HG03460 (cell line): ENCODE data around the gene KIAA2012.

ENCODE experiments used
- ATAC-seq: cut with Tn5 transposase; IDR thresholded peaks from one replicate; pipeline ENCODE4 v1.9.1; 2021; ENCODE audit not compliant: unreplicated experiment

The KIAA2012 gene

GRCh38 chr2:202072737-202073401 is at the start of gene KIAA2012:
Gene KIAA2012 (plus strand): TSS chr2:202073255. CDS start chr2:202073628, 373 bp downstream.
- no peak for ATAC-seq

GRCh38 chr2:202023904-202024266 is 49.2 kb upstream of the KIAA2012 start:
- no peak for ATAC-seq

GRCh38 chr2:202024871-202025270 is 48.2 kb upstream of the KIAA2012 start:
- no peak for ATAC-seq

- ATAC-seq = no peak
These were observed 47.2 kb upstream of the KIAA2012 start for GRCh38 chr2:202025816-202026215.

- ATAC-seq = no peak
These were observed 46.5 kb upstream of the KIAA2012 start for GRCh38 chr2:202026507-202026906.

GRCh38 chr2:202030691-202031090 is 42.4 kb upstream of the KIAA2012 start:
- ATAC-seq = no peak

- no peak for ATAC-seq
These were observed 41.7 kb upstream of the KIAA2012 start for GRCh38 chr2:202031246-202031951.

GRCh38 chr2:202032846-202033316 is 40.2 kb upstream of the KIAA2012 start:
- ATAC-seq = peak; percentile 4

- ATAC-seq = peak; percentile 88
These were observed 39.5 kb upstream of the KIAA2012 start, which contains the start of gene FZD7 for GRCh38 chr2:202033317-202034248. Gene FZD7 (plus strand): TSS chr2:202033855. CDS start chr2:202034648, 793 bp downstream.

GRCh38 chr2:202034249-202035088 is 38.6 kb upstream of the KIAA2012 start:
- no peak for ATAC-seq

- no peak for ATAC-seq
These were observed 37.7 kb upstream of the KIAA2012 start for GRCh38 chr2:202035089-202035940.

- no peak for ATAC-seq
These were observed 37.1 kb upstream of the KIAA2012 start for GRCh38 chr2:202035941-202036372.

- ATAC-seq = no peak
These were observed 36.4 kb upstream of the KIAA2012 start for GRCh38 chr2:202036601-202037037.

- ATAC-seq = no peak
These were observed 36.0 kb upstream of the KIAA2012 start for GRCh38 chr2:202037086-202037485.

- no peak for ATAC-seq
These were observed 34.4 kb upstream of the KIAA2012 start for GRCh38 chr2:202038471-202039277.

GRCh38 chr2:202039278-202040078 is 33.6 kb upstream of the KIAA2012 start:
- no peak for ATAC-seq

- no peak for ATAC-seq
These were observed 32.8 kb upstream of the KIAA2012 start for GRCh38 chr2:202040079-202040844.
